Femur (tissue), 1 donor: ENCODE results near the gene GPC2.
A peak's percentile ranks its signal among the peaks of the same experiment; 100 is the strongest.
"Not testable (repeated sequence)": the region's sequence is repeated elsewhere in the genome, so short reads cannot be mapped to it uniquely, and the experiment has no call there.

Experiments used
- DNase-seq: peaks from one replicate; pipeline ENCODE4 v3.0.0-alpha.2; 2017

GPC2 gene

GRCh38 chr7:100198266-100198665, 21.1 kb upstream of the GPC2 start:
- no peak for DNase-seq

- DNase-seq = not testable (repeated sequence)
Measured at GRCh38 chr7:100195901-100196322, 18.7 kb upstream of the GPC2 start.

GRCh38 chr7:100195222-100195621, 18.0 kb upstream of the GPC2 start:
- no peak for DNase-seq

- DNase-seq = no peak
Measured at GRCh38 chr7:100192969-100193368, 15.8 kb upstream of the GPC2 start.

- not testable (repeated sequence) for DNase-seq
Measured at GRCh38 chr7:100192281-100192862, 15.2 kb upstream of the GPC2 start.

GRCh38 chr7:100191775-100192174, 14.6 kb upstream of the GPC2 start:
- no peak for DNase-seq

- DNase-seq = no peak
Measured at GRCh38 chr7:100190048-100190711, 13.0 kb upstream of the GPC2 start.

- DNase-seq = no peak
Measured at GRCh38 chr7:100189061-100189460, 11.9 kb upstream of the GPC2 start.

- DNase-seq = no peak
Measured at GRCh38 chr7:100185726-100186125, 8.5 kb upstream of the GPC2 start.

- not testable (repeated sequence) for DNase-seq
Measured at GRCh38 chr7:100183090-100183489, 5.9 kb upstream of the GPC2 start.

- not testable (repeated sequence) for DNase-seq
Measured at GRCh38 chr7:100182616-100183015, 5.4 kb upstream of the GPC2 start.

GRCh38 chr7:100180084-100180483, 2.9 kb upstream of the GPC2 start:
- not testable (repeated sequence) for DNase-seq

- DNase-seq = no peak
Measured at GRCh38 chr7:100176096-100177044, 811 bp downstream of the GPC2 start.

- no peak for DNase-seq
Measured at GRCh38 chr7:100175296-100175935, 1.8 kb downstream of the GPC2 start.

- DNase-seq = no peak
Measured at GRCh38 chr7:100174582-100174981, 2.6 kb downstream of the GPC2 start.

GRCh38 chr7:100173806-100174495, 3.2 kb downstream of the GPC2 start:
- no peak for DNase-seq

GRCh38 chr7:100171840-100172239, 5.3 kb downstream of the GPC2 start:
- DNase-seq = no peak

GRCh38 chr7:100171087-100171681, 6.0 kb downstream of the GPC2 start:
- DNase-seq = peak; percentile 50

GRCh38 chr7:100170101-100170897, 6.9 kb downstream of the GPC2 start:
- DNase-seq = no peak

- DNase-seq = no peak
Measured at GRCh38 chr7:100169147-100169850, 7.9 kb downstream of the GPC2 start.
